Activated T-cell treated with anti-CD3 and anti-CD28 coated beads, Interleukin-2, amount 50 U/mL, for 72 hours (primary cell): ENCODE measurements around the gene PIR. TPM values are rescaled to one million over a fixed set of nuclear protein-coding genes. Genes with fewer than 3 reads are reported as not detected.

Experiments used
- ATAC-seq, 2 donors: fragments of 150-1000 bp; cut with Tn5 transposase; replicated peaks in 1 of 2; 2 replicates each; pipeline ENCODE4 v1.10.0; 2021; ENCODE audit warnings: moderate library complexity in 2 of 2, mild to moderate bottlenecking in 1 of 2
- DNase-seq, 2 donors: peaks; one replicate each; pipeline ENCODE4 v3.0.0; 2021 to 2022; ENCODE audit warnings: mixed read lengths in 1 of 2
- H3K27ac Mint-ChIP-seq: one replicate; pipeline ENCODE4 v1.8.0; 2022; ENCODE audit warnings: mild to moderate bottlenecking, moderate library complexity, mixed read lengths
- H3K27me3 Mint-ChIP-seq: one replicate; pipeline ENCODE4 v1.8.0; 2022; ENCODE audit warnings: low read depth, mixed read lengths
- H3K36me3 Mint-ChIP-seq, 2 donors: one replicate each; pipeline ENCODE4 v1.8.0; 2022; ENCODE audit warnings: mixed read lengths in 2 of 2, mild to moderate bottlenecking in 1 of 2; ENCODE audit not compliant: insufficient read depth in 2 of 2
- H3K4me1 Mint-ChIP-seq: one replicate; pipeline ENCODE4 v1.8.0; 2022; ENCODE audit warnings: low read depth, mixed read lengths
- H3K4me3 Mint-ChIP-seq, 2 donors: one replicate each; pipeline ENCODE4 v1.8.0; 2022; ENCODE audit warnings: mild to moderate bottlenecking in 2 of 2, mixed read lengths in 2 of 2, moderate library complexity in 2 of 2
- H3K9me3 Mint-ChIP-seq, 2 donors: one replicate each; pipeline ENCODE4 v1.8.0; 2022; ENCODE audit warnings: mixed read lengths in 2 of 2
- total RNA-seq, 2 donors: library from RNA; stranded (reverse); gene quantifications; one replicate each; pipeline ENCODE4 v1.2.3, GENCODE V29; 2022

PIR gene
- total RNA-seq, 2 donors from 2014 or later = 0.46 to 0.86 TPM

GRCh38 chrX:15472531-15472930 is 20.6 kb downstream of the PIR start:
- peaks cover 5% of the 10 kb centered on the region for H3K4me1 Mint-ChIP-seq
- H3K27ac Mint-ChIP-seq = no peak overlapping the region
- DNase-seq = no peak
- no peaks in the 10 kb centered on the region for H3K36me3 Mint-ChIP-seq
- peaks cover 27% of the 10 kb centered on the region for H3K27me3 Mint-ChIP-seq
- H3K9me3 Mint-ChIP-seq = no peaks in the 10 kb centered on the region
- no peak overlapping the region for H3K4me3 Mint-ChIP-seq
- ATAC-seq = no peak

GRCh38 chrX:15471028-15471427 is 22.1 kb downstream of the PIR start:
- peak; percentile 68 to 82 for ATAC-seq
- H3K9me3 Mint-ChIP-seq = no peaks in the 10 kb centered on the region
- H3K27ac Mint-ChIP-seq = no peak overlapping the region
- H3K4me3 Mint-ChIP-seq = no peak overlapping the region
- H3K27me3 Mint-ChIP-seq = peaks cover 38% of the 10 kb centered on the region
- H3K36me3 Mint-ChIP-seq = no peaks in the 10 kb centered on the region
- H3K4me1 Mint-ChIP-seq = peaks cover 5% of the 10 kb centered on the region
- DNase-seq = peak; percentile 50 to 56

GRCh38 chrX:15469613-15470012 is 23.5 kb downstream of the PIR start:
- DNase-seq = no peak
- Mint-ChIP-seq H3K9me3 (no peaks in the 10 kb centered on the region), H3K36me3 (no peaks in the 10 kb centered on the region), H3K27ac (no peak overlapping the region), H3K4me1 (peaks cover 5% of the 10 kb centered on the region), H3K4me3 (no peak overlapping the region), H3K27me3 (peaks cover 39% of the 10 kb centered on the region)
- ATAC-seq = no peak

GRCh38 chrX:15468036-15468435 is 25.1 kb downstream of the PIR start:
- H3K9me3 Mint-ChIP-seq = no peaks in the 10 kb centered on the region
- H3K27me3 Mint-ChIP-seq = peaks cover 38% of the 10 kb centered on the region
- peaks cover 5% of the 10 kb centered on the region for H3K4me1 Mint-ChIP-seq
- H3K4me3 Mint-ChIP-seq = no peak overlapping the region
- DNase-seq = no peak
- no peaks in the 10 kb centered on the region for H3K36me3 Mint-ChIP-seq
- no peak overlapping the region for H3K27ac Mint-ChIP-seq
- ATAC-seq = no peak

DNA sequence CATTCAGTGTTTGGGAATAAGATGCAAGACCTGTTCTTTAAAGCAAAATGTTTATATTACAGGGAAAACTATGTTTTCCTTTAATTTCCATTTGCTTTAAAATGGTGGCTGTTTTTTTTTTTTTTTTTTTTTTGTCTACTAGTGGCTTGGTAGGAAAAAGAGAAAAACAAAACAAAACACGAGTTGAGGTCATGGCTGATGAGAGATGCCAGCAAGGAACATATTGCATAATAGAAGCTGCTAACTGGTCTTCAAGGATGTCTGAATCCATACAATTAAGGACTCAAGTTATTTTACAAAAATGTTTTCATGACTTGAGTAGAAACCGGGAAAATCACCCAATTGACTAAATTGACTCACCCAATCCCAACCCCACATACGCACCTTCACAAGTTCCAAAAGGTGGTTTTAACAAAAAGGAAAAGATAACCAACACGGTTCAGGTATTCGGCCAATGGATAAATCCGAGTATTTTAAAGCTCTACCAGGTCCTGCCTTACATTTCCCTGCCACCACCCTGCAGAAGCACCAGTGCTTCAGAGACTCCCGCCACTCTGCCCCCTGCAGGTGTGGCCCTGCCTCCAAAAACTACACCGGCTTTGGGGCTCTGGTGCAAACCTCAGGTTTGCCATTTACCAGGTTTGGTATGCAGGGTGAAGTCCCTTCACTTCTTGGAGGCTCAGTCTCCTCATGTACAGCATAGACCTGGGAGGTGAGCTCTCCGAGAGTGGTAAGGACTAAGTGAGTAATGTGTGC is 27.1 kb downstream of the PIR start:
- no peaks in the 10 kb centered on the region for H3K9me3 Mint-ChIP-seq
- ATAC-seq (no peak), DNase-seq (peak in 1 of 2 donors; percentile 7)

DNA sequence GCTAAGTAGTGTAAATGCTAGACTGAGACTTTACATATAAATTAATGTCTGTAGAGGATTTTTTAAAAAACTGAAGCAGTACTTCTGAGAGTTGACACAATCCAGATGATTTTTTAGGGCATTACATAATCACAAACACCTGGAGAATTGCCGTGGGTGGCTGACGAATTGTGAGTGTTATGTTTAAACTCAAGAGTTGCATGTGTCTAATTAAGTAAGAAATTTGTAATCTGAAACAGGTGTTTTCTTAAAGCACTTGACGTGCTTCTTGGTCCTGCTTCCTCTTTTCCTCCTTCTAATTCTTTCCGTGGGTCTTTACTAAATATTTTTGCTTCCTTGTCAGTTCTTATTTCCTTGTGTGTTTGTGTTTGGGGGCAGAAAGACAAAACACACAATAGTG is 27.8 kb downstream of the PIR start:
- Mint-ChIP-seq H3K4me1 (no peaks in the 10 kb centered on the region), H3K27ac (no peak overlapping the region), H3K4me3 (no peak overlapping the region), H3K36me3 (no peaks in the 10 kb centered on the region), H3K9me3 (no peaks in the 10 kb centered on the region), H3K27me3 (peaks cover 26% of the 10 kb centered on the region)
- no peak for DNase-seq
- ATAC-seq = no peak

More for the DNA sequence above, 27.1 kb downstream of the PIR start:
- peaks cover 2% of the 10 kb centered on the region for H3K4me1 Mint-ChIP-seq
- H3K36me3 Mint-ChIP-seq = no peaks in the 10 kb centered on the region
- no peak overlapping the region for H3K4me3 Mint-ChIP-seq
- H3K27me3 Mint-ChIP-seq = peaks cover 23% of the 10 kb centered on the region
- no peak overlapping the region for H3K27ac Mint-ChIP-seq

- H3K9me3 Mint-ChIP-seq = no peaks in the 10 kb centered on the region
- ATAC-seq = no peak
- no peak overlapping the region for H3K27ac Mint-ChIP-seq
- H3K4me1 Mint-ChIP-seq = no peaks in the 10 kb centered on the region
- no peaks in the 10 kb centered on the region for H3K36me3 Mint-ChIP-seq
- H3K27me3 Mint-ChIP-seq = peaks cover 30% of the 10 kb centered on the region
- H3K4me3 Mint-ChIP-seq = no peak overlapping the region
- DNase-seq = no peak
Measured at GRCh38 chrX:15464704-15465103, 28.4 kb downstream of the PIR start.

- Mint-ChIP-seq H3K27ac (no peak overlapping the region), H3K27me3 (peaks cover 24% of the 10 kb centered on the region), H3K4me1 (no peaks in the 10 kb centered on the region), H3K4me3 (no peak overlapping the region), H3K9me3 (no peaks in the 10 kb centered on the region), H3K36me3 (no peaks in the 10 kb centered on the region)
- DNase-seq (no peak), ATAC-seq (no peak)
Measured at GRCh38 chrX:15451913-15452312, 41.2 kb downstream of the PIR start.

GRCh38 chrX:15448010-15448639 is 45.0 kb downstream of the PIR start:
- Mint-ChIP-seq H3K4me3 (no peak overlapping the region), H3K9me3 (no peaks in the 10 kb centered on the region), H3K27ac (no peak overlapping the region), H3K27me3 (peaks cover 21% of the 10 kb centered on the region), H3K36me3 (no peaks in the 10 kb centered on the region), H3K4me1 (no peaks in the 10 kb centered on the region)
- ATAC-seq = no peak
- DNase-seq = no peak

DNA sequence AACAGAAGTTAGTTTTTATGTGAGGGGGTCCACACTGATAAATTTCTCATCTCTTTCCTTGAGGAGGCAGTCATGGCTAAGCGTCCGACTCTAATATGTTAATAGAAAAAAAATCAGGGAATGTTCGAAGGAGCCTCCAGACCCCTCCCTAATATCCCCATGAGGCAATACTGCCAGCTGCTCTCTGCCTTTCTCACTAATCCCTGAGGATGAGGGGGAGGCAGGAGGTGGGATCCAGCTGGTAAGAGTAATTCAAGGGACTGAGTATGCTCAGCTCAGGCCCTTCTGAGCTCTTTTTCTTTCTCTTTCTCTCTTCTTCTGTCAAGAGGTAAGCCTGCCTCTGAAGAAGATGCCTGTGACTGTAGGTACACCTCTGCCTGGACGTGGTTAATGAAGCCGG is 51.7 kb downstream of the PIR start:
- H3K9me3 Mint-ChIP-seq = no peaks in the 10 kb centered on the region
- no peak for ATAC-seq
- H3K4me1 Mint-ChIP-seq = no peaks in the 10 kb centered on the region
- peaks cover 42% of the 10 kb centered on the region for H3K27me3 Mint-ChIP-seq
- DNase-seq = no peak
- H3K27ac Mint-ChIP-seq = no peak overlapping the region
- H3K4me3 Mint-ChIP-seq = no peak overlapping the region
- no peaks in the 10 kb centered on the region for H3K36me3 Mint-ChIP-seq

- no peak overlapping the region for H3K4me3 Mint-ChIP-seq
- H3K27ac Mint-ChIP-seq = no peak overlapping the region
- peaks cover 48% of the 10 kb centered on the region for H3K27me3 Mint-ChIP-seq
- ATAC-seq = no peak
- H3K4me1 Mint-ChIP-seq = no peaks in the 10 kb centered on the region
- DNase-seq = no peak
- peaks cover 0 to 2% of the 10 kb centered on the region in 2 donors for H3K36me3 Mint-ChIP-seq
- peaks cover 0 to 2% of the 10 kb centered on the region in 2 donors for H3K9me3 Mint-ChIP-seq
Measured at GRCh38 chrX:15438332-15438731, 54.8 kb downstream of the PIR start.

- ATAC-seq (no peak), DNase-seq (no peak)
- Mint-ChIP-seq H3K27me3 (peaks cover 54% of the 10 kb centered on the region), H3K4me3 (no peak overlapping the region), H3K36me3 (peaks cover 0 to 2% of the 10 kb centered on the region in 2 donors), H3K9me3 (peaks cover 0 to 2% of the 10 kb centered on the region in 2 donors), H3K27ac (no peak overlapping the region), H3K4me1 (no peaks in the 10 kb centered on the region)
Measured at GRCh38 chrX:15437724-15438123, 55.4 kb downstream of the PIR start.

DNA sequence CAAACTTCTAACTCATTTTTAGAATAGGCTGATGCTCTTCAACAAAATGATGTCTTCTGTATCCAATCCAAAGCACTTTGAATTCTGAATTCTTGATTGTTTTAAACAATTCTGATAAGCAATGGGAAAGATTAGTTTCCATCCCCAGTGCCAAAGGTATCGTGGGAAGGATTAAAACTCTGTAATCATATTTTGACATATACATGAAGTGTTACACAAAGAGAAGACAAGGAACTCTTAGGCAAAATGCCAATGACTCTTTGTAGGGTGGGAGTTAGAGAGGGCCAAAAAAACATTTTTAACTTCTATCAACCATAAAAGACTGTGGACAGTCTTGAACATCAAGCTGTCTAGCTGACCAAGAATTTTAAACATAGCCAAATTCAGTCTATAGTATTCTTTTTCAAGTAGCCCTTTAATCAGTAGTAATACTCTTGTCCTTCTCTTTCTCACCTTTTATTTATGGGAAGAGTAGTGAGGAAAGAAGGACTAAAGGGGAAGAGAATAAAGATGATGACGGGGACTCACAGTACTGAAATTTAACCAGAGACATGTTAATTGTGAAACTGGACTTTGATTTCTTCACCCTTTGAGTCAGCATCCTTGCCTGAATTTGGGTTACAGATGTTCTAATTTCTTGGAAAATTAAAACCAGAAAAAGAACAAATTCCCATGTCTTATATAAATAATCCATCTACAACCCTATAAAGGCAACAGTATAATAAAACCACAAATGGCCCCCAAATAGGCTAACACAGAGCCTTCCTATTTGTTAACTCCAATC is 57.1 kb downstream of the PIR start:
- Mint-ChIP-seq H3K9me3 (peaks cover 0 to 2% of the 10 kb centered on the region in 2 donors), H3K27me3 (peaks cover 50% of the 10 kb centered on the region), H3K4me3 (no peak overlapping the region), H3K4me1 (no peaks in the 10 kb centered on the region), H3K36me3 (peaks cover 0 to 2% of the 10 kb centered on the region in 2 donors), H3K27ac (no peak overlapping the region)
- DNase-seq (no peak), ATAC-seq (no peak)
